Suprapubic skin (tissue), 3 donors: Measurements from ENCODE around the gene CLTC.

Experiments
- POLR2AphosphoS5 ChIP-seq, 3 donors: sonication (generic); formaldehyde crosslinking; IDR thresholded peaks; one replicate each; pipeline ENCODE4 v1.6.1; 2017; ENCODE audit warnings: antibody characterized with exemption in 3 of 3
- TF ChIP-seq, protein P1 (sequence below), 2 donors: fragments of 200-600 bp in 1 of 2; fragments of 450-650 bp in 1 of 2; sonication (generic) in 1 of 2; IDR thresholded peaks; one replicate each; pipeline ENCODE4 v1.5.1; 2016 to 2019; ENCODE audit warnings: antibody characterized with exemption in 2 of 2, mild to moderate bottlenecking in 1 of 2, moderate library complexity in 1 of 2

DNA sequence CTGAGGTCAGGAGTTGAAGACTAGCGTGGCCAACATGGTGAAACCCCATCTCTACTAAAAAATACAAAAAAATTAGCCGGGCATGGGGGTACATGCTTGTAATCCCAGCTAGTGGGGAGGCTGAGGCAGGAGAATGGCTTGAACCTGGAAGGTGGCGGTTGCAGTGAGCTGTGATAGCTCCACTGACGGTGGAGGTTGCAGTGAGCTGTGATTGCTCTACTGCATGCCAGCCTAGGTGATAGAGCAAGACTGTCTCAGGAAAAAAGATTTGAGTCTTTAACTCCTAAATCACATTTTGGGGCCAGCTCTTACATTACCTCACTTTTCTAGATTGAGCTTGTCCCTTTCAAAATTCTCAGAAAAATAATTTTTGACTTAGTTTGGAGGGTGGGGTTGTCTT is 102.9 kb downstream of the CLTC start:
- TF ChIP-seq, protein P1, sequence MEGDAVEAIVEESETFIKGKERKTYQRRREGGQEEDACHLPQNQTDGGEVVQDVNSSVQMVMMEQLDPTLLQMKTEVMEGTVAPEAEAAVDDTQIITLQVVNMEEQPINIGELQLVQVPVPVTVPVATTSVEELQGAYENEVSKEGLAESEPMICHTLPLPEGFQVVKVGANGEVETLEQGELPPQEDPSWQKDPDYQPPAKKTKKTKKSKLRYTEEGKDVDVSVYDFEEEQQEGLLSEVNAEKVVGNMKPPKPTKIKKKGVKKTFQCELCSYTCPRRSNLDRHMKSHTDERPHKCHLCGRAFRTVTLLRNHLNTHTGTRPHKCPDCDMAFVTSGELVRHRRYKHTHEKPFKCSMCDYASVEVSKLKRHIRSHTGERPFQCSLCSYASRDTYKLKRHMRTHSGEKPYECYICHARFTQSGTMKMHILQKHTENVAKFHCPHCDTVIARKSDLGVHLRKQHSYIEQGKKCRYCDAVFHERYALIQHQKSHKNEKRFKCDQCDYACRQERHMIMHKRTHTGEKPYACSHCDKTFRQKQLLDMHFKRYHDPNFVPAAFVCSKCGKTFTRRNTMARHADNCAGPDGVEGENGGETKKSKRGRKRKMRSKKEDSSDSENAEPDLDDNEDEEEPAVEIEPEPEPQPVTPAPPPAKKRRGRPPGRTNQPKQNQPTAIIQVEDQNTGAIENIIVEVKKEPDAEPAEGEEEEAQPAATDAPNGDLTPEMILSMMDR (IDR thresholded peaks at IDR 0.05), result no peak
- no peak for TF ChIP-seq POLR2AphosphoS5 (IDR thresholded peaks at IDR 0.05)
